IPS DF 4.7 (cell line): ENCODE measurements around the gene DDX31.
"Not testable (repeated sequence)": the region's sequence is repeated elsewhere in the genome, so short reads cannot be mapped to it uniquely, and the experiment has no call there.

Experiments used
- DNase-seq: peaks from one replicate; pipeline ENCODE4 v3.0.0-alpha.2; 2013; ENCODE audit warnings: low spot score; ENCODE audit errors: extremely low read depth

Gene DDX31

DNA sequence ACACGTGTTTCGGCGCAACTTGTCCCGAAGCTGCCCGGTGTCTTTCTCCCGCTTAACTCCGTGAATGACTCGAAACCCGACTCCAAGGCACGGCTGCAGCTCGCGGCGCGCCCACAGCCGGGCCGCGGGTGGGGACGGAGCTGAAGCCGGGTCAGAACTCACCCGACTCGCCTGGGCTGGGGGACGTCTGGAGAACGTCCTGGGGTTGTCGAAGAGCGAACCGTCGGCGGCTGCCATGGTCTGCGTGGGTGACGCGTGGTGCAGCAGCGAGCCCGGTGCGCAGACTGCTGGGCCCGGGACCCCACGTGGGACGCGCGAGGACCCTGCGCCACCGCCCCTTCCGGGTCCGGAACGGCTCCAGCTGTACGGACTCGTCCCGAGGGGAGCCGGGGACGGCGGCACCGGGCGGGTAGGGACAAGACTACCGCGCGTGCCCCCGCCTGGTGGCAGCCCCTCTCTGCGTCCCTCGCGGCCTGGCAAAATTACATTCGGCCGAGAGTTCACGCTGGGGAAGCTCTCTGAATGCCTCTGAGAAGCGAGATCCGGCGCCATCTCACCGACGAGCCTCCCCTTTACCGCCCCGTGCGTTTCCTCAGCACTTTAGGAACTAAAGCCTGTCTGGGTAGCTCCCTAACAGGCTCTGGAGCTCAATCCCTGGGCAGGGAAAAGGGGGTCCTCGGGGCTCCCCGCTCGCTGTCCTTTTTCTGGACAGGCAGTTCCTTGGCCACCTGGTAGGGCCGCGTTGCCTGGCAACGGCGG is at the start of gene DDX31:
Gene DDX31, minus strand, starts transcription at position 286 of the 759 bp plus-strand sequence. Its CDS starts 49 bp downstream, at position 237.
- DNase-seq: no peak

DNA sequence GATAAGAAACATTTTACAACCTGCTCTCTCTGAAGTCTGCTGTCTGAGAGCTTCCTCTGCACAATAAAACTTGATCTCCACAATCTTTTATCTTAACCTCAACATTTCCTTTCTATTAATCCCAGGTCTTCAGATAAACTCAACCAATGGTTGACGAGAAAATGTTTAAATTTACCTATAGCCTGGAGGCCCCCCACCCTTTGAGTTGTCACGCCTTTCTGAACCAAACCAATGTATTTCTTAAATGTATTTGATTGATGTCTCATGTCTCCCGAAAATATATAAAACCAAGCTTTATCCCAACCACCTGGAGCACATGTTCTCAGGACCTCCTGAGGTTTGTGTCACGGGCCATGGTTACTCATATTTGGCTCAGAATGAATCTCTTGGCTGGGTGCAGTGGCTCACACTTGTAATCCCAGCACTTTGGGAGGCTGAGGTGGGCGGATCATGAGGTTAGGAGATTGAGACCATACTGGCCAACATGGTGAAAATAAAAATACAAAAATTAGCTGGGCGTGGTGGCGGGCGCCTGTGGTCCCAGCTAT is 48.7 kb upstream of the DDX31 start:
- DNase-seq: not testable (repeated sequence)

DNA sequence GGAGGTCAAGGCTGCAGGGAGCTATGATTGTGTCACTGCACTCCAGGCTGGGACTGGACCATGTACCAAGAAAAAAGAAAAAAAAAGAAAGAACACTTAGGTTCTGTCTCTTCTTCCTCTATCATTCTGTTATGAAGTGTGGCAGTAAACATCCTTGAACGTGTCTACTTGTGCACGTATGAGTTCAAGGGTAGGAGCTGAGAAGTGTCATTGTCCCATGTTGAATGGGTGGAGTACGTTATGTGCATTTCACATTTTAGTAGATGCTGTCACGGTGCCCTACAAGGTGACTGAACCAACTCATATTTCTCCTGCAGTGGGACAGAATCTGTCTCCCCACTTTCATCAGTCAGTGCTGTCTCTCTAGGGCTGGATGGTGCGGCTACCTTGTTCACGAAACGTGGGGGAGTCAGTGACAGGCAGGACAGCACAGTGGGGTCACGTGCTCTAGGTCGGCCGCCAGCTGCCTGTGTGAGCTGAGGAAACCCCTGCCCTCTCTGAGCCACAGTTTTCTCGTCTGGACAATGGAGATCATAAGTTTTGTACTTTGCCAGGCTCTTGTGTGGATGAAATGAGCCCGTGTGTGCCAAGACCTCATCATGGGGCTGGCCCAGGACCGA is 47.7 kb upstream of the DDX31 start:
- DNase-seq: no peak

DNA sequence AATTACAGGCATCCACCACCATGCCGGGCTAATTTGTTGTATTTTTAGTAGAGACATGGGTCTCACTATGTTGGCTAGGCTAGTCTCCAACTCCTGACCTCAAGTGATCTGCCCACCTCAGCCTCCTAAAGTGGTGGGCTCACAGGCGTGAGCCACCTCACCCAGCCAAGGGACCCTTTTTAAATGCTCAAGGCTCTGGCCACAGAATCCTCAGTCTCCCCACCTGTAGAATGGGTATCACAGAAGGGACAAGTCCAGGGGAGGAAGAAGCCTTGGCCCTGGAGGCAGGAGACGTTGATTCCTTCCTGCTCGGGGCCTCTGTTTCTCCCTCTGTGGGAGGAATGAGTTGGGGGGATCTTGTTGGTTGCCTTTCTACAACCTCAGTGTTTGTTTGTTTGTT is 46.2 kb upstream of the DDX31 start:
- no peak for DNase-seq

DNA sequence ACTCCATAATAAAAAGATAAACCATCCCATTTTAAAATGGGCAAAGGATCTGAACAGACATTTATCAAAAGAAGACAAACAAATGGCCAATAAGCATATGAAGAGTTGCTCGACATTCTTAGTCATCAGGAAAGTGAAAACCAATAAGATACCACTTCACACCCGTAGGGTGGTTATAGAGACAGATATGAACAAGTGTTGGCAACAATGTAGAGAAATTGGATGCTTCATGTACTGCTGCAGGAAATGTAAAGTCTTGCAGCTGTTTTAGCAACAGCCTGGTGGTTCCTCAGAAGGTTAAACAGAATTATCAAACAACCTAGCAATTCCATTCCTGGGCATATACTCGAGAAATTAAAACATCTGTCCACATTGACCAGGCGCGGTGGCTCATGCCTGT is 43.0 kb upstream of the DDX31 start:
- DNase-seq: no peak

DNA sequence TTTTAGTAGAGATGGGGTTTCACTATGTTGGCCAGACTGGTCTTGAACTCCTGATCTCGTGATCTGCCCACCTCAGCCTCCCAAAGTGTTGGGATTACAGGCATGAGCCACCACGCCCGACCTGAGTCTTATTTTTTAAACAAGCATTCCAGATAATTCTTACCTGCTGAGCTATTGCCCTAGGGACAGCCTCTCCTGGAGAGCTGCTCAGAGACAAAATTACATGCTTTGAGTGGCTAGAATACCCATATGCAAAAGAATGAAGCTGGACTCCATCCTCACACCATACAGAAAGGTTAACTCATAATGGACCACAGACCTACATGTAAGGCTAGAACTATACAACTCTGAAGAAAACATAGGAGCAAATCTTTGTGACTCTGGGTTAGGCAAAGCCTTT is 42.1 kb upstream of the DDX31 start:
- no peak for DNase-seq

DNA sequence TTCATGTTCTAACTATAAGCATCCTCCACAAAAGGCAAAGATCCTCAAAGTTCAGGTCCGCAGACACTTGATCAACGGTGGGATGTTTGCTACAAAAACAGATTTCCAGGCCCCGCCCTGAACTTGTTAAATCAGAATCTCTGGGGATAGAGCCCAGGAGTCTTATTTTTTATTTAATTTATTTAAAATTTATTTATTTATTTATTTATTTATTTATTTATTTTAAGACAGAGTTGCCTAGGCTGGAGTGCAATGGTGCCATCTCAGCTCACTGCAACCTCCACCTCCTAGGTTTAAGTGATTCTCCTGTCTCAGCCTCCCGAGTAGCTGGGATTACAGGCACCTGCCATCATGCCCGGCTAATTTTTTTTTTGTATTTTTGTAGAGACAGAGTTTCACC is 41.4 kb upstream of the DDX31 start:
- DNase-seq: not testable (repeated sequence)

DNA sequence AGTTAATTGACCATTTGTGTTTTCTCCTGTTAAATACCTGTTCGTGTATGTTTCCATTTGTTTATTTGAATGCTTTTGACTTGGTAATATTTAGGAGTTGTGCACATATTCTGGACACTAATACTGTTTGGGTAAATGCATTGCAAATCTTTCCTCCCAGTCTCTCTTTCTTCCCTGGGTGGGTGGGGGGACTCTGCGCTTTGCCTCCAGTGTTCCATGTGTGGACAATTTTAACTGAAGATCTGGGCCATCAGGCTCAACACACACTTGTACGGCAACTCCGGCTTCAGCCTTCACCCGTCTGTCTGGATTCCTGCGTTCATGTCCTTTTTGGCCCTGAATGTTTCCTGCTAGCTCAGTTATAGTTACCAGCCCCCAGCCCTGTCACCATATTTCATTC is 40.5 kb upstream of the DDX31 start:
- no peak for DNase-seq

DNA sequence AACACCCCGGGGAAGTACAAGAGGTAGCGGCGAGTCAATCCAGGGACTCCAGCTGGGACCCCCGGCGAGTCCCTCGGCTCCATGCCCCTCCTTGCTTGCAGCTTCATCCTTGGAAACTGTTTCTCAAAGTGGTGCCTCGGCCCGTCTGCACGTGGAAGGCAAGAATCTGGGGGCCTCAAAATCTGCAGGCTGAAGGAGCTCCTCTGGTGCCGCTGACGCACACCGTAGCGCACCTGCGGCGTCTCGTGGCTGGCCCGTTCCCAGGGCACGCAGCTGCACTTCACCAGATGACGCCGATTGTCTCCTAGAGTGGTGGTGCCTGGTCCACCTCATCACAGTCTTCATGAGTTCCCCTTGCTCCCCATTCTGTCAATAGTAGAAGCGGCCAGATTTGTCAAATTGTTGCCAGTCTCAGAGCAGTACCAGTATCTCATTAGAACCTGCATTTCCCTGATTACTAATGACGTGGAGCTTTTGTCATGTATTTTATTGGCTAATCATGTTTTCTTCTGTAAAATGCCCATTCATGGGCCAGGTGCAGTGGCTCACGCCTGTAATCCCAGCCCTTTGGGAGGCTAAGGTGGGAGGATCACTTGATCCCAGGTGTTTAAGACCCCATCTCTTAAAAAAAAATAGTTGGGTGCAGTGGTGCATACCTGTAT is 39.1 kb upstream of the DDX31 start:
- DNase-seq: no peak

DNA sequence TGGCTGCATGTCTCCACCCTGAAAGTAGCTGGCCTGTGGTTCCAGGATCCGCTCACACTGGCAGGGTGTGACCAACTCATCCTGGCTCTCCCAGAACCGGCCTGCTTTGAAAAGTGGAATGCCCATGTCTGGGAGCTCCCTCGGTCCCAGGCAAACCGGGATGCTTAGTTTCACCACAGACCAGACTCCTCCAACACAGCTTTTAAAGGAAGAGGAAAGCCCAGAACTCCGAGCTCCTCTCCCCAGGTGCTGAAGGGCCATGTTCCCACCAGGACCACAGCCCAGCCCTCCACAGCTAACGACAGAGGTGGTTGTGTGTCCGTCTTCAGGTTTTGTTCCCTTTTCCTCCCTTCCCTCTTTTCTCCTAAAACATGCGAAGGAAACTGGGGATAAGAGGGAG is 38.5 kb upstream of the DDX31 start:
- no peak for DNase-seq

DNA sequence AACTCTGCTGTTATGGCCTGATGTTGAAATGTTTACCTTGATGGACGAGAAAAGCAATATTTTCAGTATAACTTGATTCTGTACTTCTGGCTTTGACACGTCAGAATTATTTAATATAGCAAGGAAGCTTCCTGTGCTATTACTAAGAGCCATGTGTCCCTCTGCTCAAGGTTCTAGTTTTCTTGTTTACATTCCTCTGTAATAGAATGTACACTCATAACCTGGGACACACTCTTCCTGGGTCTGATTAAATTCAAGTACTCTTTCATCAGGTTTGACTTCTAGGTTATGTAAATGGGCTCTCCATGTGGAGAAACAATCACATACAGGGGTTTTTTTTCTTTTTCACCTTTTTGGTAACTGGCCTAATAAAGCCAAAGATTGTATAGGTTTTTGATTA is 33.6 kb upstream of the DDX31 start:
- no peak for DNase-seq

DNA sequence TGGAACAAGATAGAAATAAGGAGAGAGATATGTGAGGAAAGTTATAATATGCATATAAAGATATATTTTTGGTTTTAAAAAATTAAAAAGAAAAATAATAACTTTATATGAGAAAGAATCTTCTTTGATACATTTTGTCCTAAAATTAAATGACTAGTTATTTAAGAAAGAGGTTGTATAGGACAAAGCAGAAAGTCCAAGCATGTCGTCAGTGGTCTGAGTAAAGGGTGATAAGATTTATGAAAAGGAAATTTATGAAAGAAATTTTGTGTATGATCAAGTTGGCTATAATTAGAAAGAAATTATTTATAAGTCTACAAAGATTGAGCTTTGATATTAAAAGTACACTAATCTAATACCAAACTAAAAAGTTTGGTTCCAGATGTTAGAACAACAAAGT is 32.5 kb upstream of the DDX31 start:
- no peak for DNase-seq

DNA sequence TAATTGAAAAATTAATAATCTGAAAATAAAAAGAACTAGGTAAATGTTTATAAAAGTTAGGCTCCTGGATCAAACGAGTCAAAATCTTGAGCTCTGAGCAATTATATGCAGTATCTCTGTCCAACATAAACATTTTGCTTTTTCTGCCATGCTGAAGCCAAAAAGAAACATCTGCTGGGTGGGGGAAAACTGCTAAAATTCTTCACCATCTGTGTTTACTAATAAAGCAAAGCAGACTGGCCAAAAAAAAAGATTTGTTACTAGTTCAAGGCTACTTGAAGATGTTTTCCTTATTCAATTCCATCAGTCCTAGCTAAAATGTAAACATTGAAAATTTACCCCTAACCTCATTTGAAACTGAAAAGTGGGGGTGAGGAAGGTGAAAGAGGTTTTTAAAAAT is 30.2 kb upstream of the DDX31 start:
- no peak for DNase-seq

DNA sequence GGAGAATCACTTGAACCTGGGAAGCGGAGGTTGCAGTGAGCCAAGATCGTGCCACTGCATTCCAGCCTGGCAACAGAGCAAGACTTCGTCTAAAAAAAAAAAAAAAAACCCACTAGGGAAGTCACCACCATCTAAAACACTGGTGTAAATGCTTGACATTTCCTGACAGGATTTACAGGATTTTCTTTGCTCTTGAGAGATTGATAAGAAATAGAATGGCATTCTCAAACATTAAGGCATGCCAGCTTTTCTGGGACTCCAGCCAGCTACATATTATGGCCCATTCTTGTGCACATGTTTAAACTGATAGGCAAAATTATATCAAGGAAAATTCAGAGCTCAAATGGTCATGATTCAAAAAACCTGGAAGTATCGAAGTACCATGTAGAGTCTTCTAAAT is 29.2 kb upstream of the DDX31 start:
- no peak for DNase-seq

DNA sequence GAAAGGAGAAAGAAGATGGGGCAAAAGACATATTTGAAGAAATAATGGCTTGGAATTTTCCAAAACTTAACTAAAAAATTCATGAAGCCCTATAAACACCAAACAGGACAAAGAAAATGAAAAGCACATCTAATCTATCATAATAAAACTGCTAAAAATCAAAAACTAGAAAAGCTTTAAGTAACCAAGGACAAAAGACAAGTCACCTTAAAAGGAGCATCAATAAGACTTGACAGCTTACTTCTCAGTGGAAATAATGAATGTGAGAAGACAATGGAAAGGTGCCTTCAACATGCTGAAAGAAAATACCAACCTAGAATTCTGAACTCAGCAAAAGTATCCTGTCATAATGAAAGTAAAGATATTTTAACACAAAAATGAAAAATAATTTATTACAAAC is 27.4 kb upstream of the DDX31 start:
- no peak for DNase-seq

DNA sequence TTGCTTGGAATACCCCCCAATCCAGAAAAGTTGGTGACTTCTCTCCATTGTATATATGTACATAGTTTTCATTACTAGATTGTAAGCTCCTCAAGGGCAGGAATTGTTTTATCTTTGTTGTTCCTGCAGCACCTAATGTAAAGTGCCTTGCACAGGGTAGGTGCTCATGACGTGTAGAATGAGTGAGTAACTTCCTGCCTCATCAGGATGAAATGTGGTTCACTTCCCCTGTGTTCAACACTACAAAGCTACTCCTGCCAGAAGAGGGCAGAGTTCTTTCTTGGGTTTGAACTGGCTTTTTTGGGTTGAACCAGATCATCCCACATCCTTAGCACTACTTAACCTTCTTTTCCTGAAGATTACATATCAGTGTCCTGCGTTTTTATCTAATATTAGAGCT is 24.4 kb upstream of the DDX31 start:
- no peak for DNase-seq

DNA sequence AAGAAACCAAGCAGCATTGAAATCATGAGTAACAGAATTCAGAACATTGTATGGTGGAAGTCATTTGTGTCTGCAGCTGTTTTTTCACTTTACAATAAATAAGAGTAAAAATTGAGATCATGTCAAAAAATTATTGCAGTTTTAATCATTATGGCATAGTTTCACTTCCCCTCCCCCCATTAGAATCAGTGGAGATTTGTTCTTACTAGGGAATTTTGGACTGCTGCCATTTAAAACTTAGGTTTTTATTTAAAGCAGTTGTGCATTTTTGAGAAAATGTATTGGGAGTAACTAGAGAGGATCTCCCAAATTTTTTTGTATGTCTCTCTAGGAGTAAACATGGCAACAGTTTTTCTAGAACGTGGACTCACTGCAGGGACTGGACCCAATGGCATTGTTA is 20.9 kb upstream of the DDX31 start:
- DNase-seq: no peak

DNA sequence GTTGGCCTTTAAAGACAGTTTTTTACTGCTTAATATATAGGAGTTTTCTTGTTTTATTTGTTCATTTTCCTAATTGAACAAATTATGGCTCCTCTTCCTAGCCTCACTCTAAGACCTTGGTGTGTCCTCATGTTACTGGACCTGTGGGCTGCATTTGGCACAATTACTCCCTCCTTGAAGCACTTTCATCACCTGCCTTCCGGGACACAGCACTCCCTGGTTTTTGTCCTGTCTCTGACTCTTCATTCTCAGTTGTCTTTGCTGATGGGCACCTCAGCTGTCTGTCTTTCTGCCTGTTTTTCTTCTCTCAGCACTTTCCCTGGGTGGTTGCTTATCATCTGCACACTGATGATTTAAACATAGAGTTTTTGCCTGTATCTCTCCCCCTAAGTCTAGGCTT is 14.1 kb upstream of the DDX31 start:
- DNase-seq: no peak

DNA sequence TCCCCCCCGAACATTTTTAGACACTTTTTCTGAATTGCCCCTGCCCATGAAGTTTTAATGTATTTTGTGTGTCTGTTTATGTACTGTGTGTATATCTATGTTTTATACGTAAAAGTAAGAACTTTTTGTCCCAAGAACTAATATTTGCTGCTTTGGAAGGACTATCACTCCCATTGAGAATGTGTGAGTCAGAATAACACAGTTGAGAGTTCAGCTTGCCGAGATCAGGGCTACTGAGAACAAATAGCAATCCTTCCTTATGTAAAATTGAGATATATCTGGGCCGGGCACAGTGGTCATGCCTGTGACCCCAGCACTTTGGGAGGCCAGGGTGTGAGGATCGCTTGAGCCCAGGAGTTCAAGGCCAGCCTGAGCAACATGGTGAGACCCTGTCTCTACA is 11.8 kb upstream of the DDX31 start:
- DNase-seq: no peak

DNA sequence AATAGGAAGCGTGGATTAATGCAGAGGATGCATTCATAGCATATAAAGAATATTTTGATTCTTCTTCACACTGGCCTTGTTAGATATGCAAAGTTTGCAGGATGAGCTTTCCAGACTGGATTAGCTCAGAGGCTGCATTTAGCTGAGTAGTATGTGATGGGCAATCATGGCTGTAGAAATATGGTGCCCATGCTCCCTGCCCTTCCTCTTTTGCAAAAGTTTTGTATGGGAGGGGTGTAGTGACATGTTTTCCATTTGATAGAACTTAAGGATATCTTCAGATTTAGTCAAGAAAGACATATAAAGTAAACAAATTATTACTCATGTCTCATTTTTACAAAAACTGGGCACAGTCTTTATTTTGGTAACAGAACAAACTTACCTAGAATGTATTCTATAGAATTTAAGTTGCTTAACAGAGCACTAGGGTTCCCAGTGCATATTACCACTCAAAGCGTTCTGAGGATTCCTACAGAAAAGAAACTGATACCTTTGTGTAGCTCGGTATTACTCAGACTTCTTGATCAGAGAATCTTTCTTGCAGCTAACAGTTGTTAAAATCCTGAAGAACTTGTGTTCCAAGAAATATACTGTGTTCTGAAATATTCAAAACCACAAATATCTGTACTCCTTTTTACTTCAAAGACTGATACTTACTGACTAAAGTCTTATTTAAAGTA is 10.3 kb upstream of the DDX31 start:
- no peak for DNase-seq

DNA sequence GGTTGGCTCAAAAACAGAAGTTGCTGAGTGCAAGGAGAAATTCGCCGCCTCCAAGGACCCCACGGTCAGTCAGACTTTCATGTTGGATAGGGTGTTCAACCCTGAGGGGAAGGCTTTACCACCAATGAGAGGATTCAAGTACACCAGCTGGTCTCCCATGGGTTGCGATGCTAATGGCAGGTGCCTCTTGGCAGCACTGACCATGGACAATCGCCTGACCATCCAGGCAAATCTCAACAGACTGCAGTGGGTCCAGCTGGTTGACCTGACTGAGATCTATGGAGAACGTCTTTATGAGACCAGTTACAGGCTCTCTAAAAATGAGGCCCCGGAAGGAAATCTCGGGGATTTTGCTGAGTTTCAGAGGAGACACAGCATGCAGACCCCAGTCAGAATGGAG is 8.2 kb upstream of the DDX31 start:
- no peak for DNase-seq

DNA sequence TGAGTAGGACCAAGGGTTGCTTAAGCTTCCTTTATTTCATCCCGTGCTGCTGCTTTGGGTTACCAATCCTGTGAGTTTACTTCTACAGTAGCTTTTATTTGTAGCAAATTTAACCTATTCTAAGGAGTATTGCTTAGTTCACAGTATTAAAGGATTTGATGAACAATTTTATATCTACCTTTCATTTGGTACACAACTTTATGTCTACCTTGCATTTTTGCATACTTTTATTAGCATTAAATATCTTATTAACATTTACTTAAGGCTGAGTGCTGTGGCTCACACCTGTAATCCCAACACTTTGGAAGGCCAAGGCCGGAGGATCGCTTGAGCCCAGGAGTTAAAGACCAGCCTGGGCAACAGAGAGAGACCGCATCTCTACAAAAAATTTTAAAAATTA is 4.7 kb upstream of the DDX31 start:
- DNase-seq: no peak
